ENCODE measurements around the gene SLC16A10. TPM values are rescaled to one million over a fixed set of nuclear protein-coding genes. Genes with fewer than 3 reads are reported as not detected.

SLC16A10 gene
- total RNA-seq, 2 experiments from 2014 or later, result 11.5 to 12.2 TPM

DNA sequence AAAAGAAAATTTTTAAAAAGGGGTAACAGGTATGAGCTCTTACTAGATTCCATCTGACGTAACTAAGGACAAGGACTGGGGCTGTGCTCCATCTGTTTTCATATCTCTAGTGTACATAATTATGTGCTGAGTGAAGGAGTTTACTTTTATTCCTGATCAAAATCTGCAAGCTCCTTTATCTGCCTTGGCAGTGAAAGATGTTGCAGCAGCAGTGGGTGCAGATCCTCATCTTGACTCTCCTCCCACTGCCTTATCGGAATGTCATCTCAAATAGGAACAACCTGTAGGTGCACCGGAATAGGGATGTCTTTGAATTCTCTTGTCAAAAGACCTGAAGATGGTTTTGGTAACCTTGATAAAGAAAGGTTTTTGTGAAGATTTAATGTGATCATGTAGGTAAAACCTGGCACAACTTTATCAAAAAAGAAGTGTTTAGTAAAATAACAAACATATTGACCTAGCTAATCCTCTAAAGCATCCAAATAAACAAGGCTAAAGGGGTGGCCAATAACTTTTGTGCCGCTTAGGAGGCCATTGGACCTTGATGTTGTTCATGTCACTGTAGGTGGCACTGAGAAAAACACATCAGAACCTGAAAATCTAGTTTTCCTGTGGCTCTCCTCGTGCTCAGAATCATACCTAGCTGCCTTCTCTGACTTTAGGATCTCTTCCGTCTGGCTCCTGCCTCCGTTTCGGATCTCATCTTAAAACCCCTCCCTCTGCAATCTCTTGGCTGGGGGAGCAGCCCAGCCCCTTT is 19.0 kb upstream of the SLC16A10 start:
- Mint-ChIP-seq H3K4me1 (ENCODE audit: low read depth) (no peaks in the 10 kb centered on the region), H3K4me3 (no peak overlapping the region), H3K27me3 (peaks cover 3% of the 10 kb centered on the region), H3K36me3 (ENCODE audit: low read depth) (no peaks in the 10 kb centered on the region), H3K9me3 (peaks cover 6% of the 10 kb centered on the region), H3K27ac (no peak overlapping the region)
- ChIA-PET POLR2A (interaction anchor here (1.1 kb wide), 1 partner anchor 136 kb away, joined by 3 read pairs; no protein-coding TSS in a partner anchor), CTCF (interaction anchor here (0.9 to 5.0 kb wide), 5 partner anchors 9 to 142 kb away, joined by 3 to 39 read pairs (median 3); no protein-coding TSS in a partner anchor)
- no peak for ATAC-seq
- TF ChIP-seq, protein P1, sequence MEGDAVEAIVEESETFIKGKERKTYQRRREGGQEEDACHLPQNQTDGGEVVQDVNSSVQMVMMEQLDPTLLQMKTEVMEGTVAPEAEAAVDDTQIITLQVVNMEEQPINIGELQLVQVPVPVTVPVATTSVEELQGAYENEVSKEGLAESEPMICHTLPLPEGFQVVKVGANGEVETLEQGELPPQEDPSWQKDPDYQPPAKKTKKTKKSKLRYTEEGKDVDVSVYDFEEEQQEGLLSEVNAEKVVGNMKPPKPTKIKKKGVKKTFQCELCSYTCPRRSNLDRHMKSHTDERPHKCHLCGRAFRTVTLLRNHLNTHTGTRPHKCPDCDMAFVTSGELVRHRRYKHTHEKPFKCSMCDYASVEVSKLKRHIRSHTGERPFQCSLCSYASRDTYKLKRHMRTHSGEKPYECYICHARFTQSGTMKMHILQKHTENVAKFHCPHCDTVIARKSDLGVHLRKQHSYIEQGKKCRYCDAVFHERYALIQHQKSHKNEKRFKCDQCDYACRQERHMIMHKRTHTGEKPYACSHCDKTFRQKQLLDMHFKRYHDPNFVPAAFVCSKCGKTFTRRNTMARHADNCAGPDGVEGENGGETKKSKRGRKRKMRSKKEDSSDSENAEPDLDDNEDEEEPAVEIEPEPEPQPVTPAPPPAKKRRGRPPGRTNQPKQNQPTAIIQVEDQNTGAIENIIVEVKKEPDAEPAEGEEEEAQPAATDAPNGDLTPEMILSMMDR (IDR thresholded peaks at IDR 0.05), result no peak
- intact Hi-C loops (cut with micrococcal nuclease), result no loop called here
- DNase-seq, result no peak

- Mint-ChIP-seq H3K27me3 (peaks cover 4% of the 10 kb centered on the region), H3K4me1 (ENCODE audit: low read depth) (no peaks in the 10 kb centered on the region), H3K4me3 (no peak overlapping the region), H3K36me3 (ENCODE audit: low read depth) (no peaks in the 10 kb centered on the region), H3K9me3 (peaks cover 6% of the 10 kb centered on the region), H3K27ac (no peak overlapping the region)
- intact Hi-C loops (cut with micrococcal nuclease), result no loop called here
- ChIA-PET POLR2A (interaction anchor here (1.1 kb wide), 1 partner anchor 136 kb away, joined by 3 read pairs; no protein-coding TSS in a partner anchor), CTCF (interaction anchor here (1.1 to 5.0 kb wide), 3 partner anchors 11 to 141 kb away, joined by 3 to 39 read pairs (median 3); no protein-coding TSS in a partner anchor)
- TF ChIP-seq, protein P1 (IDR thresholded peaks at IDR 0.05), result no peak
- DNase-seq (no peak), ATAC-seq (no peak)
These were observed 18.5 kb upstream of the SLC16A10 start for GRCh38 chr6:111068866-111069234.

DNA sequence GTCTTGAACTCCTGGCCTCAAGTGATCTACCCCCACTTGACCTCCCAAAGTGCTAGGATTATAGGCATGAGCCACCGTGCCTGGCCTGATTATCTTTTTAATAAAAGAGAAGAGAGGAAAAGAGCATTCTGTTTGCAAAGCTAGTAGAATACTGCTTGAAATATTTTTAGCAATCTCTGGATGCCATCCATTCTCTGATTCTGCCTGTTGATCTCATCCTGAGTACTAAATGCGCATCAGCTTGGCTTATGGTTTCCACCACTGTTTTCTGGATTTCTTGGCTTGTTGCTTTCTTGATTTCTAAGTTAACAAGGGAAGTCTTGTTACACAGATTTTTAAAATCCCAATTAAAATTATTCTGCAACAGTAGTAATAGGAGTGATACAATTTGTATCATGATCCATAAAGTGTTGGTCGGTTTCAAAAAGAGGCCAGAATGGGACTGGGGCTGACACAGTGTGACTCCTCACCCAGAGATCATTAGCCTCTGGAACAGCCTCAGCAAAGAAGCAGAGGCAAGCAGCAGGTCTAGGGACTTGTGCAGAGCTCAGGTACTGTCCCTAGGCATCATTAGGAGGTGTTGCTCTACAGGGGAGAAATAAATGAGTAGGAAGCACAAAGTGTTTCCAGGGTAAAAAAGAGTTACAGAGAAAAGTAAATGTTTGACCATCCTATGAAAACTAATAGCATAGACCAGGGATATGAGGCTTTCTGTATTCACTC is 17.8 kb upstream of the SLC16A10 start:
- Mint-ChIP-seq H3K27me3 (peaks cover 7% of the 10 kb centered on the region), H3K36me3 (ENCODE audit: low read depth) (no peaks in the 10 kb centered on the region), H3K4me1 (ENCODE audit: low read depth) (no peaks in the 10 kb centered on the region), H3K4me3 (no peak overlapping the region), H3K9me3 (no peaks in the 10 kb centered on the region), H3K27ac (no peak overlapping the region)
- intact Hi-C loops (cut with micrococcal nuclease), result no loop called here
- DNase-seq (peak; percentile 14), ATAC-seq (peak; percentile 67)
- CTCF ChIA-PET, result interaction anchor here (1.1 to 5.0 kb wide), 4 partner anchors 12 to 141 kb away, joined by 3 to 39 read pairs (median 6); no protein-coding TSS in a partner anchor
- TF ChIP-seq, protein P1 (IDR thresholded peaks at IDR 0.05), result no peak
- POLR2A ChIA-PET, result no interaction called here

GRCh38 chr6:111070105-111071005 is 16.9 kb upstream of the SLC16A10 start:
- ChIA-PET CTCF (interaction anchor here (1.4 to 5.0 kb wide), 2 partner anchors 13 to 140 kb away, joined by 9 to 39 read pairs; no protein-coding TSS in a partner anchor), POLR2A (no interaction called here)
- H3K9me3 Mint-ChIP-seq, result no peaks in the 10 kb centered on the region
- DNase-seq (no peak), ATAC-seq (no peak)
- H3K27ac Mint-ChIP-seq, result no peak overlapping the region
- TF ChIP-seq, protein P1 (IDR thresholded peaks at IDR 0.05), result no peak
- H3K36me3 Mint-ChIP-seq (ENCODE audit: low read depth), result no peaks in the 10 kb centered on the region
- intact Hi-C loops (cut with micrococcal nuclease), result no loop called here
- H3K4me3 Mint-ChIP-seq, result no peak overlapping the region
- H3K27me3 Mint-ChIP-seq, result peaks cover 7% of the 10 kb centered on the region
- H3K4me1 Mint-ChIP-seq (ENCODE audit: low read depth), result no peaks in the 10 kb centered on the region
